Stimulated activated CD4-positive, alpha-beta T cell treated with anti-CD3 and anti-CD28 coated beads, Interleukin-15, amount 100 ng/mL, for 24 hours (primary cell): Measurements from ENCODE around the gene SMC3.
"Not testable (repeated sequence)": the region's sequence is repeated elsewhere in the genome, so short reads cannot be mapped to it uniquely, and the experiment has no call there.

Experiments
- DNase-seq: peaks from one replicate; pipeline ENCODE4 v3.0.0-alpha.2; 2020

The SMC3 gene

DNA sequence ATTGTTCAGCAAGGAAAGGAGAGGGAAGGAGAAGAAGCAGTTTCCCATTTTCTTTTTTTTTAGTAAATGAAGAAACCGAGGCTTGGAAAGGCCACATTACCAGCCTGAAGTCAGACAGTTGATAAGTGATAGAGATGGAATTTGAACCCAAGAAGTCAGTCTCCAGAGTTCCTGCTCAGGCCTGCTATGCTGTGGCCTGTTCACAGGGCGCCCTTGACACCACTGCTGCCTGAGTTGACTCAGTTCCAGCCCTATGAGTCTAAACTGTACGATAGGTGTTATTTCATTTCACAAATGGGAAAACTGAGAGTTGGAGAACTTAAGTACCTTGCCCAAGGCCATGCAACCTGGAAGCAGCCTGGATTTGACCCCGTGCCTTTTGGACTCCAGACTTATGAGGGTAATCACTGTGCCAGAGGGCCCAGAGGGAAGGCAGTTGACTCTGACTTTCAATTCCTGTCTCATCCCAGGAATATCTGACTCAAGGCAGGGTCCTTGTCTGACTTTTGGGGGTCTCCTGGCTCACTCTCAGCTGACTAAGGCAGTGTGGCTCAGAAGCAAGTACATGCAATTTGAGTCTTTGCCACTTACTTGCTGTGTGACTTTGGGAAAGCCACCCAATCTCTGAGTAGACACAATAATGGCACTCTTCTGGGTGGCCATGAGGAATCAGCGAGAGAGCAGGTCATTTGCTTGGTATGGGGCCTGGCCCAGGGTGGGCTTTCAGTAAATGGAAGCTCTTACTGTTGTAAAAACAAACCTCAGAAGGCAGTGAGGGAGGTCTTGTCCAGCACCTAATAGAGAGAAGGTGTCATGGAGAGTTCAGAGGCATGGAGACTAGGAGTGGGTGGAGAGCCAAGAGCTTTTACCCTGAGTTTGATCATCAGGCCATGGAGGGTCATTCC, 58.7 kb downstream of the SMC3 start:
- no peak for DNase-seq

DNA sequence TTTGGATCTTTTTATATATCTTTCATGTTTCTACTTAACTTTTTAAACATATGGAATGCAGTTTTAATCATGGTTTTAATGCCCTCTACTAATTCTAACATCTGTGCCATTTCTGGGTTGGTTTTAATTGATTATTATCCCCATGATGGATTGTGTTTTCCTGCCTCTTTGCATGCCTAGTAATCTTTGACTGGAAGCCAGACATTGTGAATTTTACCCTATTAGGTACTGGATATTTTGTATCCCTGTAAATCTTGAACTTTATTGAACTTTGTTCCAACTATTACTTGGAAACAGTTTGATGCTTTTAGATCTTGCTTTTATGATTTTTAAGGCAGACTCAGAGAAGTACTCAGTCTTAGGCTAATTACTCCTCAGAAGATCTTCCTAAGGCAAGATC, 60.7 kb downstream of the SMC3 start:
- no peak for DNase-seq

DNA sequence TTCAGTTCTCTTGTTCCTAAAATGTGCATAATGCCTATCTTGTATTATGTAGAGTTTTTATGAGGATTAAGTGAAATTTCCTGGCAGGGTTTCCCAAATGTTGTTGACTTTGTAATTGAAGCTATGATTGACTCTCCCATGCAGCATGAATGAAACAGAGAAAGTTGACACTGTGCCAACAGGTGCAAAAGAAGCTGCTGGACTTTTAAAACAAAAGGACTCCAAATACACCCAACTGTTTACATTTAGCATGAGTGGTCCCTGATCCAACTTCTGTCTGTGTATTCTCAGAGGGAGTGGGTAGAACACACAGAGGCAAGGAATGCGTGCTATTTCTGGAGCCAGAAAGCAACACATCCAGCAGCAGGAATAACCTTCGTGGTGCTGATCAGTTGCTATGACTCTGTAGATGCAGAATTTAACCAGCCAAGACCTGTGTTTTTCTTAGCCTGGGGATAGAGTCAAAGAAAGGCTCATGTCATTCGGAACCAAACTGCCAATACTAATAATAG, 62.2 kb downstream of the SMC3 start:
- DNase-seq: no peak

DNA sequence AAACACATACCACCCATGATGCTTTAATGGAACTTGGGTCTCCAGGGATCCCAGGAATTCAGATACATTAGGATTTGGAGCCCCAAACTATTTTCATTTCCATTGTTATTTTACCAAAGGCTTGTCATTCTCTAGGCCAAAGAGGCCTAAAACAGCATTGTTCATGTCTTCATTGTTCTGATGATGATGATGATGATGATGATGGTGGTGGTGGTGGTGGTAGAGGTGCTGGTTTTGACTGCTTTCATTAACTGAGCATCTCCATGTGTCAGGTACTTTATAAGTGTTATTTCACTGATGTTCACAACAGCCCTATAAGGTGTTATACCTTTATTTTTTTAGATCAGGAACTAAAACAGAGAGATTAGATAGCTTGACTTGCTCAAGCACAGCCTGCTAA, 64.4 kb downstream of the SMC3 start:
- DNase-seq: no peak

DNA sequence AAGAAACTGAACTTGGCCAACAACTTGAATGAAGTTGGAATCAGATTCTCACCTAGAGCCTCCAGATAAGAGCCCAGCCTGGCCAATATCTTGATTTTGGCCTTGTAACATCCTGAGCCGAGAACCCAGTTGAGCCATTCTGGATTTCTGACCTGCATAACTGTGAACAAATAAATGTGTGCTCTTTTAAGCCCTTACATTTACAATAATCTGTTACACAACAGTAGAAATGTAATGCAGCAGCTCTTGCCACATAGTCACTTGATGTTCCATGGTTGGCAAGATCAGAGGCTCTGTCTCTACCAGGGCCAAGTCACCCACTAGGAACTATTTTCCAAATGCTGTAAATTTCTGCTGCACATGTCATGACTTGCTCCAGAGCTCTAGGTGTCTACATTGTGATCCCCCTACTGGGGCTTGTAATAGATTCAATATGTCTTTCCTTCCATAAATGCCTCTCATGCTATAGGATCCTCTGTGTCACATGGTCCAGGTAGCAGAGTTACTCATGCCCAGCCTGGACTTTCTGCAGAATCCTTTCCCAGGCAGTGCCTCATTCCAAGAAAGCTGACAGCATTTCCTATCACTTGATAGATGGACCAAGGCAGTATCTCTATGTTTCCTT, 65.2 kb downstream of the SMC3 start:
- DNase-seq: no peak

DNA sequence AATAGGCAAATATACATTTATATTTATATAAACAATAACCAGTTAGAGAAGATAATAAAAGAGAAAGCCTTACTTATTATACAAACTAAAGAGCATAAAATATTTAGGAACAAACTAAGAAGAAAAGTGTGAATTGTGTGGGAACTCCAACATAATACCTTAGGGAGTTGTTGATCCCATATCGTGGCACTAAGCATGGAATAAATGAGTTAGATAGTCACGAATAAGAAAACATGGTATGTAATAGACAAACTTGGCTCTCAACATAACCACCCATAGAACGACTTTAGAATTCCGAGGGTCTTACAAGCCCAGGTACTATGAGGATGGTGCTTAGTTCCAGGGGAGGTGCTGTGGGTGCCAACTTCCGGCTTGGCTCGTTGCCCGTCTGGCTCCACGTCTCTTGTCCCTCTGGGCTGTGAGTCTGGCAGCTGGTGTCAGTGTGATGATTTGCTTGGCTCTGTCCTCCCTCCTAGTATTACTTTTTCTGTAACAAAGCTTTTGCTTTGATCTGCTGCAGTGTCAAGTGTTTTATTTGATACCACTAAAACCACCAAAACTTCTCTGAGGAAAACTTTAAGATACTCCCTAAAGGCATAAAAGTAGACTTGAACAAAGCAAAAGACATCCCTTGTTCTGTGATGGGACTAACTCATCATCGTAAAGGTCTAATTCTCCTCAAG, 67.2 kb downstream of the SMC3 start:
- no peak for DNase-seq

DNA sequence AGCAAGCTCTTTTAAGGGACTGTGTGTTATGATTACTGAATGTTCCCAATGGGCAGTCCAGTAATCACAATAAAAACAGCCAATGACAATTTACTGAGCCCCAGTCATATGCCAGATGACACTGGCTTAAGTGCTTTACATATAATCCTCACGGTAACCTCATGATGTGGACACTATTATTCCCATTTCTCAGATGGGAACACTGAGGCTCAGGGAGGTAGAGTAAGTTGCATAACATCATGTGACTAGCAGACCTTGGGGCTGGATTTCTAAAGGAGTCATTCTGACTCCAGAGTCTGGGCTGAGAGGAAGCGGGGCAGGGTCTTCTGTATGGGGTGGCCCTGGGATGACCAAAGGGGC, 69.1 kb downstream of the SMC3 start:
- no peak for DNase-seq

DNA sequence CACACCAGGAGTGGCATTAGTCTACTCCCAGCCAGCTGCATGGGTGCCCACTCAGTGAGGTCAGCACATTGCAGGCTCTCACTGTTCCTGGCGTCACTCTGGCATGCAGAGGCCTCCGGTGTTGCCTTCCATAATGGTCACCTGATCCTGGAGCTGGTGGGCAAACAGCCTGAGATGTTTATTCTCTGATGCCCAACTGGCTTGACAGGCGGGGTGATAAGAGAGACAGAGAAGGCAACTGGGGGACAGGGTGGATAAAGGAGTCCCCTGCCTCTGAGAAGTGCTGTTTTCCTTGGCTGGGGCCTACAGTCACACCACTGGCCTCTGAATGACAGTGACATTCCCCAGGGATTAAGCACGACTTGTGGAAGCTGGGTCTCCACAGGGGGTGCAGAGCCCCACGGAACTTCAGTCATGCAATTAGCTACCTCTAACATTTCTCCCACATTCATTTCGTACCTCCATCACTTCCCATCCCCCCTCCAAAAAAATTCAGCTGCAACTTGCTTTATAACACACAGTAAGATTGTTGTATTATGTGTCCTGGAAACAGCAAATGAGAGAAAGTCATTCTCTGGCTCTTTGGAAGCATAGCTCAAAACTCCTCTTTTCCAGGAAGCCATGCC, 69.5 kb downstream of the SMC3 start:
- DNase-seq: no peak

DNA sequence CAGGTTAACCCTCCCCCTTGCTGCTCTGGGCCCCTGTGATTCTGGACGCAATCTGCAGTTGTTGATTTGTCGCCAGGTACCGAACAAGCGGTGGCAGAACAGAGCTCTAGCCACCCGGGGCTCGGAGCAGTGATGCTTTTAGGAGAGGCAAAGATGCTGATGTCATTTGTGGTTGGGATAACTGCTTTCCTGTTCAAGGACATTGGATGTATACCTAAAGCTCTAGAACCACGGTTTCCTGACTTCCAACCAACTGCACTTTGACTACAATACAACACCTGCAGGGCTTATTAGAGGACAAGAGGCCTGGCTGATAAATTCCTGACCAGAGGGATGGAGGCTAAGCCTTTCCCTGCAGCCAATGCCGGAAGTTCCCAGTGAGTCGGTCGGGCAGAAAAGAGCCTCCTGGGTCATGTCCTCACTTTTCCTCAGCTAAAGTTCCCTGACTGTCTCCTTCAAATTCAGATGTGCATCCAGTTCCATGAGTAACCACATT, 70.1 kb downstream of the SMC3 start:
- DNase-seq: no peak

DNA sequence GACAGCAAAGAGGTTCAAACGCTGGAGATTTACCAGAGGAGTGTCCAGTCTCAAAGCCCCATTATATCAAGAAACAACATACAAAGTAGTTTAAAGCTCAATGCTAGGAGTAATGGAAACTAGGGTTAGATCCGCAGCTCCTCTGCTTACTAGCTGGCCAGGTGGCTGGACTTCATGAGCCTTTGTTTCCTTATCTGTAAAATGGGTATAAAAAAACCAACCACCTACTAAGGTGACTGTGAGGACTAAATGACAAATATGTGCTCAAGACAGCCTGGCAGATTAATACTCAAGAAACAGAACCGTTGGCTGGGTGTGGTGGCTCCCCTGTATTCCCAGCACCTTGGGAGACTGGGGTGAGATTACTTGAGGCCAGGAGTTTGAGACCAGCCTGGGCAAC, 70.8 kb downstream of the SMC3 start:
- DNase-seq: no peak

DNA sequence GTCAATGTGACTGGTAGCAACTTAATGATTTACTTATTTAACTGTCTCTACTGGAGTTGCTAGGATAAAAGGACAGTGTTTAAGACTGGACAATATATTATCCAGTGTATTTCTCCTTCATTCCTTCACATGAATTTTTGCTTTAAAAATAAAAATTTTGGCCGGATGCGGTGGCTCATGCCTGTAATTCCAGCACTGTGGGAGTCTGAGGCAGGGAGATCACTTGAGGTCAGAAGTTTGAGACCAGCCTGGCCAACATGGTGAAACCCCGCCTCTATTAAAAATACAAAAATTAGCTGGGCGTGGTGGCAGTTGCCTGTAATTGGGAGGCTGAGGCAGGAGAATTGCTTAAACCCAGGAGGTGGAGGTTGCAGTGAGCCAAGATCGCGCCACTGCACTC, 71.6 kb downstream of the SMC3 start:
- DNase-seq: not testable (repeated sequence)

DNA sequence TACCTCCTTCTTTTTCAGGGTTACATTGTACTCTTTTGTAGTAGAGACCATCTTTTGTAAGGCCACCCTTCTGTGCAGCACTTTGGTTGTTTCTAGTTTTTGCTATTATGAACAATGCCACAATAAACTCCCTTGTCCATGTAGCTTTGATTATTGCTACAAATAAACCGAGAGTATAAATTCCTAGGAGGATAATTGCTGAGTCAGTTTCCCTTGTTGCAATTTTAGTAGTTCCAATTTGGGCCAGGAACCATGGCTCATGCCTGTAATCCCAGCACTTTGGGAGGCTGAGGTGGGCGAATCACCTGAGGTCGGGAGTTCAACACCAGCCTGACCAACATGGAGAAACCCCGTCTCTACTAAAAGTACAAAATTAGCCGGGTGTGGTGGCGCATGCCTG, 72.4 kb downstream of the SMC3 start:
- not testable (repeated sequence) for DNase-seq

DNA sequence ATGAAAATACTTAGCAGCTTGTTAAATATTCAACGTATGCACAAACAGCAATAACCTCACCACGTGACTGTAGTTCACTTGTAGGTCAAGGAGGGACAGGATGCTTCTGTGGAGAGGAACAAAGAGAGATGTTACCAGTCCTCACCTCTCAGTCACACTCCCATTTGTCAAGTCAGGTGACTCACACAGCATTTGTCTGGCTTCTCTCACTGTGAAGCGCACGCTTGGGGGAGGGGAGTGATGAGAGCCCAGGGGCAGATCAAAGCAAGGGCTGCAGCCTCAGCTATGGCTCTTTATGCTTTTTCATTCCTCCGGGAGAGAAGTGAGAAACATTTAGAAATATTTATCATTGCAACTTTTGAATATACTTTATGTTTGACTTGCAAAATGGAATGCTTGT, 73.8 kb downstream of the SMC3 start:
- DNase-seq: peak; percentile 73

DNA sequence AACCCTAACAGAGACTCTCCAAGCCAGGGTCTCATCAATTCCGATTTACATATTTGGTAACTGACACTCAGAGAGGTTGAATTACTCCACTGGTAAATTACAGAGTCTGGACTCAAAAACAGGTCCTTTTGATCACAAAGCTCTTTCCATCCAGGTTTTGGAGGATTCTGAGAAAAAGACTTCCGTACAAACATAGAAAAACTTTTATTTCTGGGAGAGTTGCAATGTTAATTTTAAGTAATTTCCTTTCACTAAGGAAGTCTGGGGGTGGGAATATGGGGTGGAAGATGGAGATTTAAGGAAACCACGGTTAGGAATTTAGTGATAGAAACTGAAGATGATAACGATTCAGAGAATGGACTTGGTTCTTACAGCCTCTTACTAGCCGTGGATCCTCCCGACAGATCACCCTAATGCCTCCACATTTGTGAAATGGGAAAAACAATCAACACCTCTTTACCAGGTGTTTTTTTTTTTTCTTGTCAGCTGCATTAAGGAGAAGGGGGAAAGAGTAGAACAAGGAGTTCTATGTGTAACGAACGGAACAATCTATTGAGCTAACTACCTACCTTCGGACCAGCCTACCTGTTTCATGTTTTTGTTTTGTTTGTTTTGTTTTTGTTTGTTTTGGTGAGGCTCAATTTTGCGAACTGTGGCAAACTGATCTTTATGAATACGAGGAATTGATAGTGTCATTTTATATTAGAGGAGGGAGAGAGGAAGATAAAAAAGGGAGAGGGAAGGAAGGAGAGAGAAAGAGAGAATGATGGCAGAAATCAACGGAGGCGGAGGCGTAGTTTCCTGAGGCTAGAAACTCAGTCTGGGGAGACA, 74.9 kb downstream of the SMC3 start:
- DNase-seq: no peak

DNA sequence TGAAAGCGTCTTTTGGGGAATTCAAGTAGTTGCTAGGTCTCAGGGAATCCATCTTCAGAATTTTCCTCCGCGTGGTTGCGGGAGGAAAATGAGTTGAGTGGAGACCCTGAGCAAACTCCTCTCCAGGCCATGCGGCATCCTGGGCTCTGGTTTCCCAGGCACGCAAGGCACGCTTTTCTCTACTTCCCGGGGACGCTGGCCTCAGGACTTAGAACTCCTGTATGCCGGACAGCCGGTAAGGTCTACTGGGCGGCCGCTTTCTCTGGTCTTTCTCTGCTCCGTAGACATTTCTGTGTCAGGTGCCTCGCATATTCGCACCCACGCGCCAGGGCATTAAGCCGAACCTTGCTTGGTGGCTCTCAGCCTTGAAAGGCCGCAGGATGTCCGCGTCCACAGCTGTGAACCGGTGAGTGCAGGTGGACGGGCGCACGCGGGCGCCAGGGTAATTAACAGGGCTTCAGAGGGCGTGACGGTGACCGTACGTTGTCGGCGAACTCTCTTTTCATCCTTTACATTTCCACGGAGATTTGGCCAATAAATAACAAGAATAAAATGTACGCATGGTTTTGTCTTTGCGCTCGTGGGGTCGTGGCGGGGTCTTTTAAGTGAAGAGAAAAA, 75.6 kb downstream of the SMC3 start:
- DNase-seq: peak; percentile 21

DNA sequence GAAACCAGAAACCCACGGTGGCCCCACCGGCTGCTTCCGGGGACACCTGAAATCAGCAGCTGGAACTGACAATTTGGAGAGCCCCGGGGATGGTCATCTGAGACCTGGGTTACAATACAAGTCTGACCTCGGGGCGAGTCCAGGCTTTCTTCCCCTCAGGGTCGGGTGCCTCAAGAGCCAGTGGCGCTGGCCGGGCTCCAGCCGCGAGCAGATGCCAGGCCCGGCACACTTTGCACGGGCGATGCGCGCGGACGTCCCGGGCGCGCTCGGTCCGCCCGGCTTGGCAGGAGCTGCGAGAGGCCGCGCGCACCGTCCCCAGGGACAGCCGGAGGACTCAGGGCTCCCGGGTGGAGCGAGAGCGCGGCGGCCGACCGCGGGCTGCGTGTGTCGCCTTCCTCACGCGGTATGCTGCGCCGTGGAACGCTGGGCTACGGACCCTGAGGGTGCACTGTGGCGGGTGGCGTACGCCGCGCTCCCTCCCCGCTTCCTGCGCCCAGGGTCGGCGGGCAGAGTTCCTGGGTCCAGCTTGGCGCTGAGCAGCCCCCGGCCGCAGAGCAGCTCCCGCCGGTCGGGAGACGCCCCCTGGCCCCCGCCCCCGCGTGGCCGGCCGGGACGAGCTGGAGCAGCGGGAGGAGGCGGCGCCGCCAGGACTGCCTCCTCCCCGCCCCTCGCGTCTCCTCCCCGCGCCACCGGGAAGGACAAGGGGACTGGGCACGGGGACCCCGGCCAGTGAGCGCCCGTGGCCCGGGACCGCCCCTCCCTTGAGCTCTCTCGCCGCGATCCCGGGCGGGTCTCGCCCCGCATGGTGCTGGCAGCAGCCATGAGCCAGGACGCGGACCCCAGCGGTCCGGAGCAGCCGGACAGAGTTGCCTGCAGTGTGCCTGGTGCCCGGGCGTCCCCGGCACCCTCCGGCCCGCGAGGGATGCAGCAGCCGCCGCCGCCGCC, 76.4 kb downstream of the SMC3 start, which contains the start of gene RBM20:
RBM20 (plus strand) TSS at position 684 of the 945 bp plus-strand sequence; CDS start at position 803, 119 bp downstream.
- peak; percentile 44 for DNase-seq

DNA sequence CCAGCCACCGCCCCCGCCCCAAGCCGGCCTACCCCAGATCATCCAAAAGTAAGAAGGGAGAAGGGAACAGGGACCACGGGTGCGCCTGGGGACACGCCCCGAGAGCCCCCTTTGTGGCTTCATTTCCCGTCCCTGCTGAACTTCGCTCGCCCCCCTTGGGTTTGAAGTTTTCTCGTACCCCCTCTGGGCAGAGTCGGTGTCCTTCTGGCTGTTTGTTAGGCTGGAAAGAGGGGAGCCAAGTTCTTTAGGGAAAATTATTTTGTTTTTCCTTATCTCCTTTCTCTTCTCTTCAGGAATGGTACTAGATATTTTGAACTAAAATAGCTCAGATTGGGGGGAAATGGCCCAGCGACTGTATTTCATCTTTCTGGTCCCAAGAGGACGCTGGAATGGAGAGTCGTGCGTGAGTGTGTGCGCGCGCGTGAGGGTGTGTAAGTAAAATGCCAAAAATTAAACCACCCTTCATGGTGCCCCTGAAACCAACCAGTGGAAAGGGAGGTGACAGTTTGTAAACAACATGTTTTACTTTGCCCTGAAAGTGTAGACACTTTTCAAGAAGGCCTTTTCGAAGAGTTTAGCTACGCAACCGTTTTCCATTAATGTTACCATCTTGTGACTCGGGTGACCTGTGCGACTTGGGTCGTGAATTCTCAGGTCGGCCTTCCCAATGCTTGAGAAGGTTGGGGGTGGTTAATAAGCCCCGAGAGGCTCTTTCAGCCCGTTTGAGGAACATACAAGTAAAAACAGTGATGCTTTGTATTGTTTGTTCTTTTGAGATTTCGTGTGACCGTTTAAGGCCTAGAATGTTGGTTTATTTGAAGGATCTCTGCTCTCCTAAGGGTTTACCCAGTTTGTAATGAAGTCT, 77.3 kb downstream of the SMC3 start:
- DNase-seq: no peak

DNA sequence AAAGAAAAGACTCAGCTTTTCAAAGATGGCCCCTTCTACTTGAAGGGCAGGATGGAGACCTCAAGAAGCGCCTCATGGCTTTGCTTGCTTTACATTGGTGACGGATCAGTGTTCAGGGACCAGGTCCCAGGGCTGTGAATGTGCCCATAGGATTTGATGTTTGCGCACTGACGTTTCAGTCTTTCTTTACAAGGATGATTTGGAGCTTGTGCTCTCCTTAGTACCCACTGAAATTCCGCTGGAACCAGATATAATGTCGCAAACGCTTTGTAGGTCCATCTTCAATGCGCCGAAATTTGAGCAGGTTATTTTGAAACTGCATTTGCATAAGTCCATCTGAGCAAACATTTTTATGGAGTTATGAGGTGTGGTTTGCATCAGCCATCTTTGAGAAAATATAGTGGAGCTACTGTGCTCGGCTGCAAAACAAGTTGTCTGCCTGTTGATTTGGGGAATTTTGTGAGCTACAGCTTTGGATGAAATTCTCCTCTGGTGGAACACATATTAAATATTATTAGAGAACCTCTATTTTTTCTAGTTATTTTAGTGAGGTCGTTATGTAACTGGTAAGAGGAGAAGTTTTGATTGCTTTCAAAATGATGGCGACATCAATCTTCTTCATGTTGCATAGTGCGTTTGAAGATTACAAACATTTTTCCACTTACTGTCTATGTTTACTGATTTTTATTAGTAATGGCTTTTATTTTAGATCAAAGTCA, 79.1 kb downstream of the SMC3 start:
- DNase-seq: no peak

DNA sequence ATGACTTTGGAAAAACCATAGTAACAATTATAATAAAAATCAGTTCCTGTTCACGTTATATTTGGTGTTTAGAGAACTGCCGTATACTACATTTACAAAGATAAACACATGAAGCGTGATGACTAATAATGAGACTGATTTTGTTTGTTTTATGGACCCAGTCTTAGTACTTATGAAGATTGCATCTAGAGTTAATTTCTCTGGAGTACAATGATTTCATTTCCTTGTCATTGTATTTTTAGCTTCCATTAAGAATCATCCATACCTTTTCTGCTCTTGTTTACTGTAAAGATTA, 79.6 kb downstream of the SMC3 start:
- DNase-seq: no peak
